ENCODE results near the gene AGAP1. TPM values are rescaled to one million over a fixed set of nuclear protein-coding genes. Genes with fewer than 3 reads are reported as not detected.

The AGAP1 gene
- total RNA-seq, 1 donor from 2014 or later, result 3.1 TPM

GRCh38 chr2:236168110-236169080 is 674.6 kb downstream of the AGAP1 start, which contains the start of gene GBX2:
Gene GBX2 (minus strand): TSS chr2:236168386. CDS start chr2:236167971, 415 bp downstream.
- DNase-seq (ENCODE audit: low read depth in 2 of 2), result peak; percentile 59 to 94

GRCh38 chr2:236169151-236169721 is 675.4 kb downstream of the AGAP1 start:
- no peak for DNase-seq (ENCODE audit: low read depth in 2 of 2)

- DNase-seq (ENCODE audit: low read depth in 2 of 2), result no peak
Observed at GRCh38 chr2:236169741-236170589, 676.1 kb downstream of the AGAP1 start.

- no peak for DNase-seq (ENCODE audit: low read depth in 2 of 2)
Observed at GRCh38 chr2:236170590-236171165, 676.8 kb downstream of the AGAP1 start.

- DNase-seq (ENCODE audit: low read depth in 2 of 2), result no peak
Observed at GRCh38 chr2:236171181-236171679, 677.4 kb downstream of the AGAP1 start.

- DNase-seq (ENCODE audit: low read depth in 2 of 2), result no peak
Observed at GRCh38 chr2:236171680-236172254, 677.9 kb downstream of the AGAP1 start.

GRCh38 chr2:236172255-236173035 is 678.6 kb downstream of the AGAP1 start:
- no peak for DNase-seq (ENCODE audit: low read depth in 2 of 2)

- no peak for DNase-seq (ENCODE audit: low read depth in 2 of 2)
Observed at GRCh38 chr2:236173036-236173728, 679.3 kb downstream of the AGAP1 start.

GRCh38 chr2:236173729-236174607 is 680.1 kb downstream of the AGAP1 start:
- DNase-seq (ENCODE audit: low read depth in 2 of 2), result no peak

- DNase-seq (ENCODE audit: low read depth in 2 of 2), result peak in 1 of 2 donors; percentile 36
Observed at GRCh38 chr2:236175548-236176150, 681.8 kb downstream of the AGAP1 start.

GRCh38 chr2:236176417-236176816 is 682.6 kb downstream of the AGAP1 start:
- DNase-seq (ENCODE audit: low read depth in 2 of 2), result peak in 1 of 2 donors; percentile 66

- DNase-seq (ENCODE audit: low read depth in 2 of 2), result no peak
Observed at GRCh38 chr2:236176951-236177350, 683.1 kb downstream of the AGAP1 start.

GRCh38 chr2:236177604-236177966 is 683.7 kb downstream of the AGAP1 start:
- DNase-seq (ENCODE audit: low read depth in 2 of 2), result peak in 1 of 2 donors; percentile 61

GRCh38 chr2:236177967-236178889 is 684.4 kb downstream of the AGAP1 start:
- DNase-seq (ENCODE audit: low read depth in 2 of 2), result peak in 1 of 2 donors; percentile 74

GRCh38 chr2:236178890-236179235 is 685.0 kb downstream of the AGAP1 start:
- peak in 1 of 2 donors; percentile 29 for DNase-seq (ENCODE audit: low read depth in 2 of 2)

GRCh38 chr2:236179236-236180075 is 685.6 kb downstream of the AGAP1 start:
- peak in 1 of 2 donors; percentile 48 for DNase-seq (ENCODE audit: low read depth in 2 of 2)

Data from dermis microvascular lymphatic vessel endothelial cell (primary cell).